Naive B cell (primary cell): Measurements from ENCODE around the gene SCLY. TPM values are rescaled to one million over a fixed set of nuclear protein-coding genes. Genes with fewer than 3 reads are reported as not detected.
A peak's percentile ranks its signal among the peaks of the same experiment; 100 is the strongest.

Experiments used
- ATAC-seq, 2 donors: fragments of 150-1000 bp; cut with Tn5 transposase; 2 replicates each; pipeline ENCODE4 v1.10.0; 2021; ENCODE audit warnings: low read depth in 2 of 2, mild to moderate bottlenecking in 2 of 2, moderate library complexity in 2 of 2
- DNase-seq: peaks from one replicate; pipeline ENCODE4 v3.0.0; 2022
- H3K27ac Mint-ChIP-seq, 6 donors: one replicate each; pipeline ENCODE4 v1.8.0; 2020 to 2022; ENCODE audit warnings: mild to moderate bottlenecking in 6 of 6, mixed read lengths in 6 of 6, moderate library complexity in 5 of 6, inconsistent platforms in 2 of 6
- H3K27me3 Mint-ChIP-seq, 3 donors: one replicate each; pipeline ENCODE4 v1.8.0; 2021 to 2022; ENCODE audit warnings: mixed read lengths in 3 of 3, mild to moderate bottlenecking in 1 of 3
- H3K36me3 Mint-ChIP-seq, 2 donors: one replicate each; pipeline ENCODE4 v1.8.0; 2020 to 2022; ENCODE audit warnings: mixed read lengths in 2 of 2, inconsistent platforms in 1 of 2, mild to moderate bottlenecking in 1 of 2
- H3K4me1 Mint-ChIP-seq, 3 donors: one replicate each; pipeline ENCODE4 v1.8.0; 2020 to 2022; ENCODE audit warnings: mixed read lengths in 3 of 3, inconsistent platforms in 1 of 3, mild to moderate bottlenecking in 1 of 3, moderate library complexity in 1 of 3
- H3K4me3 Mint-ChIP-seq, 8 donors: one replicate each; pipeline ENCODE4 v1.8.0; 2020 to 2022; ENCODE audit warnings: mild to moderate bottlenecking in 8 of 8, mixed read lengths in 8 of 8, moderate library complexity in 8 of 8, inconsistent platforms in 2 of 8
- H3K9me3 Mint-ChIP-seq, 7 donors: one replicate each; pipeline ENCODE4 v1.8.0; 2020 to 2022; ENCODE audit warnings: mixed read lengths in 7 of 7, mild to moderate bottlenecking in 5 of 7, inconsistent platforms in 2 of 7, moderate library complexity in 1 of 7
- polyA plus RNA-seq, 6 donors: library from polyadenylated mRNA; unstranded; fragments of 300-500 nt; fragmentation: Illumina TruSeq; gene quantifications; one replicate each; pipeline ENCODE4 v1.2.3, GENCODE V29; 2021; ENCODE audit warnings: low read depth in 6 of 6

The SCLY gene
- polyA plus RNA-seq, 6 donors from 2014 or later, result 11.5 to 18.8 (median 15.6) TPM

DNA sequence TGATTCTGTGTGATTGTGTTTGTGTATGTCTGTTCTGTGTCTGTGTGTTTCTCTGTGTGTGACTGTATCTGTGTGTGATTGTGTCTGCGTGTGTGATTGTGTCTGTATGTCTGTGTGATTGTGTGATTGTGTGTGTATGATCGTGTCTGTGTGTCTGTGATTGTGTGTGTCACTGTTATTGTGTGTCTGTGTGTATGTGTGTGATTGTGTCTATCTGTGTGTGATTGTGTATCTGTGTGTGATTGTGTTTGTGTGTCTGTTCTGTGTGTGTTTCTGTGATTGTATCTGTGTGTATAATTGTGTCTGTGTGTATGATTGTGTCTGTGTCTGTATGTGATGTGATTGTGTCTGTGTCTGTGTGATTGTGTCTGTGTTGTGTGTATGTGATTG, 66.0 kb downstream of the SCLY start:
- Mint-ChIP-seq H3K27ac (no peak overlapping the region), H3K4me3 (no peak overlapping the region), H3K36me3 (no peaks in the 10 kb centered on the region), H3K4me1 (no peaks in the 10 kb centered on the region), H3K9me3 (no peaks in the 10 kb centered on the region), H3K27me3 (no peaks in the 10 kb centered on the region)
- ATAC-seq, result no peak
- DNase-seq, result no peak

DNA sequence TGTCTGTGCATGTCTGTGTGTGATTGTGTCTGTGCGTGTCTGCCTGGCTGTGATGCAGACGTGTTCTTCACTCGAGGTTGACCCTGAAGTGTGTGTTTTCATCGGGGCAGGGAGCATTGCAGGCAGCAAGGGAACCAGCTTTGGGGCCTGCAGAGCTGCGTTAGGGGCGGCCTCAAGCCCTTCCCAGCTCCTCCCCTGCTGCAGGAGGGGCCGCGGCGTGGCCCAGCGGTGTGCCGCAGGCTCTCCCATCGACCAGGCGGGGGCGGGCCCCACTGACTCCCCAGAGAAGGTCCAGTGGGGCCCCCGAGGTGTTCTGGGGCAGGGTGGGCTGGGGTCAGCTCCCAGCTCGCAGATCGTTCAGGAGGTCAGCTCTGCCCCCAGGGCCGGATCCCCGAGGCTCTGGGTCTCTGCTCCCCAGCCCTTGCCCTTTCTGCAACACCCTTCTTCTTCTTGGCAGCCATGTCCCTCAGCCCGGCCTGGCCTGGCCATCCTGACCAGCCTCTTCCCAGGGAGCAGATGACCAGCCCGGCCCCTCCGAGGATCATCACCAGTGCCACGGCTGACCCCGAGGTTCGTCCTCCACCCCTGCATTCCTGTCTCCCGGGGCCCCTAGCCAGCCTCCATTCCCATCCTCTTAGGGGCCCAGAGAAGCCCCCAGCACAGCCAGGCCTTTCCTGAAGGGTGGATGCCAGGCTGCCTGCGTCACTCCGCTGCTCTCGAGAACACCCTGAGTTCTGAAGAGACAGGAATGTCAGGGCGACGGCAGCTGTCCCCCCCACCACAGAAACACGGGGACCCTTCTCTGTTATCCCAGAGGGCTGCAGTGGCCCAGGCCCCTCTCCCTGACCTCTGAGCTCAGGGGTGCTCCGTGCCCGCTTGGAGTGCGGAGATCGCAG, 66.6 kb downstream of the SCLY start:
- H3K27ac Mint-ChIP-seq, result no peak overlapping the region
- no peaks in the 10 kb centered on the region for H3K36me3 Mint-ChIP-seq
- H3K9me3 Mint-ChIP-seq, result no peaks in the 10 kb centered on the region
- no peak overlapping the region for H3K4me3 Mint-ChIP-seq
- DNase-seq (no peak), ATAC-seq (peak in 1 of 2 donors; percentile 47)
- no peaks in the 10 kb centered on the region for H3K4me1 Mint-ChIP-seq
- H3K27me3 Mint-ChIP-seq, result no peaks in the 10 kb centered on the region

DNA sequence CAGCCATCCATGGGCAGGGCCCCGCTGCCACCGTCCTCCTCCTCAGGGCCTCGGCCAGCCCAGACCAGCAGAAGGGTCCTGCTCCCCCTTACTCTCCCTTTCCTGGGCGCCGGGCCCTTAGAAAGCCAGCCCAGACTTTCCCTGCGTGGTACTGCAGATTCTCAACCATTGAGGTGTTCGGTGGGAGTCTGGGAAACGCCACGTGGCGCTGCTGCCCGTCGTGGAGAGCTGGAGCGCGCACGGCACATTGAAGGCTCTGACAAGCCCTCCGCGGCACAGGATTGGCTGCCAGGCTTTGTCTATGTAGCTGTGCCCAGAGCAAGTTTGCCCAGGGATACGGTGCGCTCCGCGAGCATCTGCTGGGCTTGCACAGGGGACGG, 67.2 kb downstream of the SCLY start:
- DNase-seq (no peak), ATAC-seq (no peak)
- no peak overlapping the region for H3K27ac Mint-ChIP-seq
- H3K9me3 Mint-ChIP-seq, result no peaks in the 10 kb centered on the region
- H3K4me3 Mint-ChIP-seq, result no peak overlapping the region
- H3K4me1 Mint-ChIP-seq, result no peaks in the 10 kb centered on the region
- H3K36me3 Mint-ChIP-seq, result no peaks in the 10 kb centered on the region
- no peaks in the 10 kb centered on the region for H3K27me3 Mint-ChIP-seq

DNA sequence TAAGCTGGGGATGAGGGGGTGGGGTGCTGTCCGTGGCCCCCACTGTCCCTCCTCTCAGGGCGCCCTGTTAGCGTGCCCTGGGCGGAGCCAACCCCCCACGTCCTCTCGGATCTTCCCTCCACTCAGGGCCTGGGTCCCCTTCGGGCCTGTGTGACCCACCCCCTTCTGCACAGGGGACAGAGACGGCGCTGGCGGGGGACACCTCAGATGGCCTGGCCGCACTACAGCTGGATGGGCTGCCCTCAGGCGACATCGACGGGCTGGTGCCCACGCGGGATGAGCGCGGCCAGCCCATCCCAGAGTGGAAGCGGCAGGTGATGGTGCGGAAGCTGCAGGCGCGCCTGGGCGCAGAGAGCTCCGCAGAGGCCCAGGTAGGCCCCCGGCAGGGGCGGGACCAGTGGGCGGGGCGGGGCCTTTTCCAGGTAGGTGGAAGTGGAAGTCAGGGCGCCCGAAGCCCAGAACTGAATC, 67.8 kb downstream of the SCLY start:
- Mint-ChIP-seq H3K4me1 (no peaks in the 10 kb centered on the region), H3K27ac (no peak overlapping the region), H3K27me3 (no peaks in the 10 kb centered on the region), H3K9me3 (no peaks in the 10 kb centered on the region), H3K36me3 (no peaks in the 10 kb centered on the region), H3K4me3 (no peak overlapping the region)
- no peak for DNase-seq
- ATAC-seq, result no peak

DNA sequence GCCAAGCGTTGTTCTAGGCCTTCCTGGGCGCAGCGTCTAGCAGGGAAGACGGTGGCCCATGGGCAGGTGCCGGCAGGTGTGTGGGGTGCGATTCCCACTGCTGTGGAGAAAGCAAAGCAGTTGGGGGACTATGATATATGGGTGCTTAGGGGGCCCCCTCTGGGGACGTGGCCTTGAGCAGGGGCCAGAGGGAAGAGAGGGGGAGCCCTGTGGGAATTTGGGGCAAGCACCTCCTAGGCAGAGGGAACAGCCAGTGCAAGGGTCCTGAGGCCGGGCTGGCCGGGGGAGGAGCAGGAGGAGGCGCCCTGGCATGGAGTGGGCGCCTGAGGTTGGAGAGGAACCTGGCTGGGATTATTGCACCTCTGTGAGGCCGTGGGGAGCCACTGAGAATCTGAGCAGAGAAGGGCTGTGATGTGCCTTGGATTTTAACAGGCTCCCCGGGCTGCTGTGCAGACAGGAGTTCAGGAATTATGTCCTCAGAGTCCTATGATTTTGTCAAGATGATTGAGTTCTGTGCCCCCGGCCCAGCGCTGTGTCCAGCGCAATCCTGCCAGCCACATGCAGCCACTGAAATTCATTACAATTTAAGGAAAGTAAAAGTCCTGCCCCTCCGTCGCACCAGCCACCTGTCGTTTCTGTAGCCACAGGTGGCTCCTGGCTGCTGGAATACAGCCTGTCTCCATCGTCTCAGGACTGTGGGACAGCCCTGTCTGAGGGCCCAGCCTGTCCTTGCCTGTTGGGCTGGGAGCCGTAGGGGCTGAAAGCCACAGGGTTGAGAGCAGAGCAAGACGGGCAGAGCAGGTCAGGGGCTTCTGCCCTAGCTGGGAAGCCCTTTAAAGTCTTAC, 68.6 kb downstream of the SCLY start:
- H3K4me3 Mint-ChIP-seq, result no peak overlapping the region
- DNase-seq, result no peak

DNA sequence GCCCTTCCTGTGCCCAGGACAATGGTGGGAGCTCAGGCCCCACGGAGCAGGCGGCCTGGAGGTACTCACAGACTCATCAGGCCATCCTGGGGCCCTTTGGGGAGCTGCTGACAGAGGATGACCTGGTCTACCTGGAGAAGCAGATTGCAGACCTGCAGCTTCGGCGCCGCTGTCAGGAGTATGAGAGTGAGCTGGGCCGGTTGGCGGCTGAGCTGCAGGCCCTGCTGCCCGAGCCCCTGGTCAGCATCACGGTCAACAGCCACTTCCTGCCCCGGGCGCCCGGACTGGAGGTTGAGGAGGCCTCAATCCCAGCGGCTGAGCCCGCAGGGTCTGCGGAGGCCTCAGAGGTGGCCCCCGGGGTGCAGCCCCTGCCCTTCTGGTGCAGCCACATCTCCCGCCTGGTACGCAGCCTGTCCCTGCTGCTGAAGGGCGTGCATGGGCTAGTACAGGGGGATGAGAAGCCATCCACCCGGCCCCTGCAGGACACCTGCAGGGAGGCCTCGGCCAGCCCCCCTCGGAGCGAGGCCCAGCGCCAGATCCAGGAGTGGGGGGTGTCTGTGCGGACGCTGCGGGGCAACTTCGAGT, 69.4 kb downstream of the SCLY start:
- Mint-ChIP-seq H3K36me3 (no peaks in the 10 kb centered on the region), H3K4me3 (no peak overlapping the region), H3K9me3 (no peaks in the 10 kb centered on the region), H3K4me1 (no peaks in the 10 kb centered on the region), H3K27ac (no peak overlapping the region), H3K27me3 (no peaks in the 10 kb centered on the region)
- no peak for ATAC-seq
- no peak for DNase-seq

More for the DNA sequence above, 68.6 kb downstream of the SCLY start:
- Mint-ChIP-seq H3K27me3 (no peaks in the 10 kb centered on the region), H3K27ac (no peak overlapping the region), H3K4me1 (no peaks in the 10 kb centered on the region), H3K9me3 (no peaks in the 10 kb centered on the region), H3K36me3 (no peaks in the 10 kb centered on the region)
- no peak for ATAC-seq

DNA sequence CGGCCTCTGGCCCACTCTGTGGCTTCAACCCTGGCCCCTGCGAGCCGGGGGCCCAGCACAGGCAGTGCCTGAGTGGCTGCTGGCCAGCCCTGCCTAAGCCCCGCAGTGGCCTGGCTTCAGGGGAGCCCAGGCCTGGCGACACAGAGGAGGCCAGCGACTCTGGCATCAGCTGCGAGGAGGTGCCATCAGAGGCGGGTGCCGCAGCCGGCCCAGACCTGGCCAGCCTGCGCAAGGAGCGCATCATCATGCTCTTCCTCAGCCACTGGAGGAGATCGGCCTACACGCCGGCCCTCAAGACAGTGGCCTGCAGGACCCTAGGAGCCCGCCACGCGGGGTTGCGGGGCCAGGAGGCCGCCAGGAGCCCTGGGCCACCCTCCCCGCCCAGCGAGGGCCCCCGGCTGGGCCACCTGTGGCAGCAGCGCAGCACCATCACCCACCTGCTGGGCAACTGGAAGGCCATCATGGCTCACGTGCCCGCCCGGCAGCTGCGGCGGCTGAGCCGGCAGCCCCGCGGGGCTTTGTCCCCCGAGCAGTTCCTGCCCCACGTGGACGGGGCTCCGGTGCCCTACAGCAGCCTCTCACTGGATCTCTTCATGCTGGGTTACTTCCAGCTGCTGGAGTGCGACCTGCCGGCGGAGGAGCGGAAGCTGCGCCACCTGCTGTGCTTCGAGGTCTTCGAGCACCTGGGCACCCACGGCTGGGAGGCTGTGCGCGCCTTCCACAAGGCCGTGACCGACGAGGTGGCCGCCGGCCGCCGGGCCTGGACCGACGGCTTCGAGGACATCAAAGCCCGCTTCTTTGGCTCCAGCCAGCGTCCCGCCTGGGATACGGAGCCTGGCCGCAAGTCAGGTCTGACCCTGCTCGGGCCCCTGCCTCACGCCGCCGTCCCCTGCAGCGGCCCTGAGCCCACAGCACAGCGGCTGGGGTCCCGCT, 70.2 kb downstream of the SCLY start:
- Mint-ChIP-seq H3K36me3 (no peaks in the 10 kb centered on the region), H3K27me3 (no peaks in the 10 kb centered on the region), H3K4me3 (no peak overlapping the region), H3K4me1 (no peaks in the 10 kb centered on the region), H3K9me3 (no peaks in the 10 kb centered on the region), H3K27ac (no peak overlapping the region)
- ATAC-seq, result no peak
- no peak for DNase-seq

DNA sequence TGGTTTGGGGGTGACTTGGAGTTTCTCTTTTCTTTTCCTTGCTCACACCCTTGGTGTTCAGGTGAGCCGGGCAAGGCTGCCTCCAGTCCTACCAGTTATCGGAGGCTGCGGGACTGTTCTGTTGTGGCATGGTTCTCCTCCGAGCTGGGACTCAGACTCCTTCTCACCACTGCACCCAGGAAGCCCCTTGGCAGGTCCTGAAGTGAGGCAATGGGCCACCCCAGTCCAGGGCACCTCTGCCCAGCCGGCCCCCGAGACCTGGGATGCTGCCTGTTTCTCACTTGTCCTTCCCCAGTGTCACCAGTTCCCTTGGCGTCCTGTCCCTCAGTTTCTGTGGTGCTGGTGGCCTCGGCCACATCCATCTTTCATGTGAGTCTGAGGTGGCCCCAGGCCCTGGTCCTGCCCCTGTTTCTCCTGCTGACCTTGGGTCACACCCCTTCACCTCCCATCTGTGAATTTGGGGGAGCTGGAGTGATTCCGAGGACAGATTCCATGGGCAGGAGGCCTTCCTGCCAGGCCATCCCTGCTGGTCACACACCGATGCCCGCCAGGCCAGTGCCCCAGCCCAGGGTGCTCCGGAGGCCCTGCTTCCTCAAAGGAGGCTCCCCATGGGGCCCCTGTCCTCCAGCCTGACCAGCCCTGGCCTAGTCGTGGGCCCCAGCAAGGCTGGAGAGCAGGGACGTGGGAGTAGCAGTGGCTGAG, 71.1 kb downstream of the SCLY start:
- H3K27me3 Mint-ChIP-seq, result no peaks in the 10 kb centered on the region
- H3K27ac Mint-ChIP-seq, result no peak overlapping the region
- H3K36me3 Mint-ChIP-seq, result no peaks in the 10 kb centered on the region
- ATAC-seq (no peak), DNase-seq (no peak)
- no peaks in the 10 kb centered on the region for H3K9me3 Mint-ChIP-seq
- H3K4me3 Mint-ChIP-seq, result no peak overlapping the region
- H3K4me1 Mint-ChIP-seq, result no peaks in the 10 kb centered on the region

DNA sequence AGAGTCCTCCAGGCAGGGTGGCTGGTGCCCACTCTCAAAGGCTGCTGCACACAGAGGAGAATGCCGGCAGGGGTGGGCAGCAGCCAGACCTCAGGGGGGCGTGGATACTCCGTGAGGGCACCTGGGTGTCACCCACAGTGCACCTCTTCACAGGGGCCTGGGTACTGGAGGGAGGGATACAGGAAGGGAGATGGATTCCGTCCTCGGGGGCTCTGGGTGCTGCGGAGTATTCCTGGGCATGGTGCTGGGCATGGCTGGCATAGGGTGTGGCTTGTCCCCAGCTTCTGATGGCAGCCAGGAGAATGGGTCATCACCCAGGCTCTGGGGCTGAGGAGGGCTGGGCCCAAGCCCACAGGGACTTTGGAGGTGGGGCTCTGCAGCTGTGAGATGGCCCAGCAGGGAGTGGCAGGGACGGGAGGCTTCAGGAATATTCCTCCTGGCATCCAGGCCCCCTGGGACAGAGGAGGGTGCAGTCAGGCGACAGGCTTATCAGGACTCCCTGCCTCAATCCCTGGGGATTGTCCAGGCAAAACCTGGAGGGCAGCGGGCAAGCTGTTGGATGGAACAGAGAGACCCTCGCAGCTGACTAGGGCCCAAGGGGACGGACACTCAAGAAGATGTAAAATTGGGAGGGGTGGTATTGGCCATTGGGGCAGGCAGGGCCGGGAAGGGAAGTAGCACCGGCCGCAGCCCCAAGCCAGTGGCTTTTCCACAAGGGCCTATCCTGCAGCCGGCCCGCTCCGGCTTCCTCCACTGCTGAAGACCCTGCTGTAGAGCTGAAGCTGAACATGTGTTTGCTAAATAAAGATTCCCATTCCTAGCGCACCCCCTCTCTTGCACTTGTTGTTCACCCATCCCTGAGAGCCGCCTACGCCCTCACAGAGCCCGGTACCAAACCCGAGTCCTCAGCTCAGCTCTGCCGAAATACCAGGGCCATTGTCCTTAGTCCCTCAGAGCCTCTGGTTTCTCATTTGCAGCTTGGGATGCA, 72.0 kb downstream of the SCLY start:
- no peaks in the 10 kb centered on the region for H3K9me3 Mint-ChIP-seq
- DNase-seq, result no peak
- H3K27ac Mint-ChIP-seq, result peak overlapping the region in 1 of 6 donors; percentile 87
- H3K4me1 Mint-ChIP-seq, result peaks cover 0 to 3% (median 0%) of the 10 kb centered on the region in 3 donors
- H3K27me3 Mint-ChIP-seq, result no peaks in the 10 kb centered on the region
- no peaks in the 10 kb centered on the region for H3K36me3 Mint-ChIP-seq
- H3K4me3 Mint-ChIP-seq, result no peak overlapping the region
- ATAC-seq, result no peak

DNA sequence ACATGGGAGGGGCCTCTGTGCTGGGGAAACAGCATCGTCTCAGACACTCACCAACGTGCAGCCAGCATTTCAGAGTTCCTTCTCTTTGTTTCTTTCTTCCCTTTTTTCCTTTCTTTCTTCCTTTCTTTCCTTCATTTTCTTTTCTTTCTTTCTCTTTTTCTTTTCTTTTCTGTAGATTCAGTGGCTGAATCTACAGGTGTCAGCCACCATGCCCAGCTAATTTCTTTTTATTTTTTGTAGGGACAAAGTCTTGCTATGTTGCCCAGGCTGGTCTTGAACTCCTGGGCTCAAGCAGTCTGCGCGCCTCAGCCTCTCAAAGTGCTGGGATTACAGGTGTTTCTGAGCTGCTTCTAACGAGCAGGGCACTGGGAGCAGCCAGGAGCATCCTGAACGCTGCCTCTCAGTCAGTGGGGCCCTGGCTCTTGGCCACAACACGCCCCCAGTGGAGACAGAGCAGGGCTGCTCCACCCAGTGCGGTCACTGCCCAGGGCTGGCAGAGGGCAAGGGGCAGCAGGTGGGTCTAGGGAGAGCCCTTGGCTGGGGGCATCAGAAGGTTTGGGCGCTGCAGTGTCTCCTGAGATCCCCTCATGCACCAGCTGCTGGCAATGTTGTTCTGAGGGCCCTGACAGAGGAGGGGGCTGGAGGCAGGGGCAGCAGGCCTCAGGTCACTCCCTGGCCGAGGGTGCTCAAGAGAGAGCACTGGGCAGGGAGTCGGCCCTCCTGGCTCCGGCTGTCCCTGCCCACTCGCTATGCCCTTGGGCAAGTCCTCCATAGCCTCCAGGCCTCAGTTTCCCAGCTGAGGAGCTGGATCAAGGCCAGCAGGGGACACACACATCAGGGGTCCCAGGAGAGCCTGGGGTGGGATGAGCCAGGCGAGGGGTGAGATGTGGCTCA, 72.9 kb downstream of the SCLY start:
- ATAC-seq (no peak), DNase-seq (no peak)
- H3K4me1 Mint-ChIP-seq, result peaks cover 0 to 12% (median 0%) of the 10 kb centered on the region in 3 donors
- no peaks in the 10 kb centered on the region for H3K27me3 Mint-ChIP-seq
- H3K4me3 Mint-ChIP-seq, result no peak overlapping the region
- no peak overlapping the region for H3K27ac Mint-ChIP-seq
- H3K9me3 Mint-ChIP-seq, result no peaks in the 10 kb centered on the region
- H3K36me3 Mint-ChIP-seq, result no peaks in the 10 kb centered on the region

DNA sequence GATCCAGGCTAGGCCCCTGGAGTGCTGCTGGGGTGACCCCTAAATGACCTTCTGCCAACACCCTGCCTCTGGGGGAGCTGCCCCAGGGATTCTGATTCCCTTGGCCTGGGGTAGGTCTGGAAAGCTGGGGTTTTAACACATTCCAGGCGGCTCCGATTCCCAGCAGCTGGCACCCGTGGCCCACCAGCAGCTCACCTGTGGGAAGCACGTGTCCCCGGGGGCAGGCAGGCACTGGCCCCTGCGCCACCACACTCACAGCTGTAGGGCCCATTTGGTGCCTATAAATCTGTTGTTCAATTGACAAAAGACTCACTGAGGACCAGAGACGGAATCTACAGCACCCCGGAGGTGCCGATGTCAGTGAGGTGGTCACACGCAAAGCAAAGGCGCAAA, 73.6 kb downstream of the SCLY start:
- no peak overlapping the region for H3K4me3 Mint-ChIP-seq
- no peak overlapping the region for H3K27ac Mint-ChIP-seq
- H3K36me3 Mint-ChIP-seq, result no peaks in the 10 kb centered on the region
- no peaks in the 10 kb centered on the region for H3K27me3 Mint-ChIP-seq
- no peak for DNase-seq
- peaks cover 0 to 12% (median 0%) of the 10 kb centered on the region in 3 donors for H3K4me1 Mint-ChIP-seq
- H3K9me3 Mint-ChIP-seq, result no peaks in the 10 kb centered on the region
- ATAC-seq, result no peak
